Mucosa of rectum (tissue), 2 donors: ENCODE measurements around the gene HOXA10.
A peak's percentile ranks its signal among the peaks of the same experiment; 100 is the strongest.

Experiments
- H3K27ac ChIP-seq, 2 donors: one replicate each; pipeline ENCODE4 v1.7.0; 2013; ENCODE audit warnings: inconsistent platforms in 2 of 2, low read depth in 2 of 2, low read length in 2 of 2
- H3K27me3 ChIP-seq, 2 donors: one replicate each; pipeline ENCODE4 v1.7.0; 2013; ENCODE audit warnings: low read length in 2 of 2; ENCODE audit not compliant: control insufficient read depth in 2 of 2, insufficient read depth in 2 of 2
- H3K36me3 ChIP-seq, 2 donors: one replicate each; pipeline ENCODE4 v1.7.0; 2013; ENCODE audit warnings: low read length in 2 of 2; ENCODE audit not compliant: control insufficient read depth in 2 of 2, insufficient read depth in 2 of 2
- H3K4me1 ChIP-seq, 2 donors: one replicate each; pipeline ENCODE4 v1.7.0; 2013; ENCODE audit warnings: low read length in 2 of 2, mild to moderate bottlenecking in 1 of 2; ENCODE audit not compliant: control insufficient read depth in 2 of 2, insufficient read depth in 2 of 2
- H3K4me3 ChIP-seq, 2 donors: one replicate each; pipeline ENCODE4 v1.7.0; 2013; ENCODE audit warnings: low read length in 2 of 2
- H3K9ac ChIP-seq, 2 donors: one replicate each; pipeline ENCODE4 v1.7.0; 2013; ENCODE audit warnings: low read length in 2 of 2, low read depth in 1 of 2, mild to moderate bottlenecking in 1 of 2
- H3K9me3 ChIP-seq, 2 donors: one replicate each; pipeline ENCODE4 v1.7.0; 2013; ENCODE audit warnings: low read length in 2 of 2; ENCODE audit not compliant: control insufficient read depth in 2 of 2
- donor health status: healthy.
- donor health status: Normal muscosa, but diverticular disease.

The HOXA10 gene

GRCh38 chr7:27173956-27174873, at the start of gene HOXA10:
Gene HOXA10 (minus strand): TSS chr7:27174320. CDS start chr7:27174306, 14 bp downstream.
- H3K9me3 ChIP-seq, result no peaks in the 10 kb centered on the region
- peak within 1 kb of the TSS; percentile 96 for H3K27ac ChIP-seq
- H3K27me3 ChIP-seq, result peaks cover 0 to 13% of the 10 kb centered on the region in 2 donors
- H3K4me1 ChIP-seq, result peaks cover 26 to 46% of the 10 kb centered on the region in 2 donors
- peak within 1 kb of the TSS; percentile 64 to 79 for H3K4me3 ChIP-seq
- H3K36me3 ChIP-seq, result no peaks in the 10 kb centered on the region
- H3K9ac ChIP-seq, result peak within 1 kb of the TSS; percentile 92 to 96

GRCh38 chr7:27221201-27221797, 47.2 kb upstream of the HOXA10 start:
- Histone ChIP-seq H3K27me3 (peaks cover 19 to 35% of the 10 kb centered on the region in 2 donors), H3K4me3 (no peak overlapping the region), H3K9me3 (no peaks in the 10 kb centered on the region), H3K27ac (no peak overlapping the region), H3K36me3 (no peaks in the 10 kb centered on the region), H3K4me1 (no peaks in the 10 kb centered on the region), H3K9ac (no peak overlapping the region)

- Histone ChIP-seq H3K4me3 (no peak overlapping the region), H3K4me1 (no peaks in the 10 kb centered on the region), H3K27ac (no peak overlapping the region), H3K36me3 (no peaks in the 10 kb centered on the region), H3K27me3 (peaks cover 14 to 31% of the 10 kb centered on the region in 2 donors), H3K9me3 (no peaks in the 10 kb centered on the region), H3K9ac (no peak overlapping the region)
Measured at GRCh38 chr7:27220440-27220955, 46.4 kb upstream of the HOXA10 start.

GRCh38 chr7:27219821-27220220, 45.7 kb upstream of the HOXA10 start:
- H3K4me3 ChIP-seq, result no peak overlapping the region
- peaks cover 7 to 25% of the 10 kb centered on the region in 2 donors for H3K27me3 ChIP-seq
- H3K27ac ChIP-seq, result no peak overlapping the region

GRCh38 chr7:27217951-27218350, 43.8 kb upstream of the HOXA10 start:
- H3K9ac ChIP-seq, result no peak overlapping the region
- H3K27me3 ChIP-seq, result peaks cover 3 to 14% of the 10 kb centered on the region in 2 donors
- no peaks in the 10 kb centered on the region for H3K36me3 ChIP-seq

More at GRCh38 chr7:27219821-27220220, 45.7 kb upstream of the HOXA10 start:
- no peaks in the 10 kb centered on the region for H3K36me3 ChIP-seq
- H3K9ac ChIP-seq, result no peak overlapping the region
- no peaks in the 10 kb centered on the region for H3K4me1 ChIP-seq
- no peaks in the 10 kb centered on the region for H3K9me3 ChIP-seq

GRCh38 chr7:27215356-27215755, 41.2 kb upstream of the HOXA10 start:
- no peaks in the 10 kb centered on the region for H3K9me3 ChIP-seq
- H3K27me3 ChIP-seq, result peaks cover 2 to 13% of the 10 kb centered on the region in 2 donors
- H3K27ac ChIP-seq, result no peak overlapping the region

More at GRCh38 chr7:27217951-27218350, 43.8 kb upstream of the HOXA10 start:
- Histone ChIP-seq H3K4me3 (no peak overlapping the region), H3K9me3 (no peaks in the 10 kb centered on the region), H3K27ac (no peak overlapping the region), H3K4me1 (no peaks in the 10 kb centered on the region)

GRCh38 chr7:27214239-27214950, 40.3 kb upstream of the HOXA10 start:
- H3K27me3 ChIP-seq, result peaks cover 2 to 12% of the 10 kb centered on the region in 2 donors
- H3K4me1 ChIP-seq, result peaks cover 22 to 27% of the 10 kb centered on the region in 2 donors
- H3K36me3 ChIP-seq, result no peaks in the 10 kb centered on the region
- H3K27ac ChIP-seq, result no peak overlapping the region
- no peak overlapping the region for H3K9ac ChIP-seq
- H3K4me3 ChIP-seq, result no peak overlapping the region
- H3K9me3 ChIP-seq, result no peaks in the 10 kb centered on the region

More at GRCh38 chr7:27215356-27215755, 41.2 kb upstream of the HOXA10 start:
- no peak overlapping the region for H3K4me3 ChIP-seq
- no peak overlapping the region for H3K9ac ChIP-seq
- no peaks in the 10 kb centered on the region for H3K36me3 ChIP-seq
- peaks cover 13 to 19% of the 10 kb centered on the region in 2 donors for H3K4me1 ChIP-seq

- peaks cover 2 to 12% of the 10 kb centered on the region in 2 donors for H3K27me3 ChIP-seq
- H3K9me3 ChIP-seq, result no peaks in the 10 kb centered on the region
- H3K4me3 ChIP-seq, result no peak overlapping the region
- no peaks in the 10 kb centered on the region for H3K36me3 ChIP-seq
- H3K27ac ChIP-seq, result no peak overlapping the region
- H3K4me1 ChIP-seq, result peaks cover 29 to 33% of the 10 kb centered on the region in 2 donors
- no peak overlapping the region for H3K9ac ChIP-seq
Measured at GRCh38 chr7:27213433-27214238, 39.5 kb upstream of the HOXA10 start.
